Adrenal gland (tissue), 5 donors: ENCODE data around the gene SLC27A3.

Source experiments
- CTCF ChIP-seq, 6 experiments: fragments of 450-650 bp in 4 of 6; fragments of 200-600 bp in 2 of 6; sonication (generic) in 1 of 6; IDR thresholded peaks; 1 replicate in 5 of 6; 2 replicates in 1 of 6; pipeline versions ENCODE4 v1.5.1 to v1.8.0; 2016 to 2021; ENCODE audit warnings: antibody characterized with exemption in 6 of 6, mild to moderate bottlenecking in 2 of 6, moderate library complexity in 1 of 6
- POLR2A ChIP-seq, 2 donors: fragments of 450-650 bp; IDR thresholded peaks; one replicate each; pipeline ENCODE4 v1.6.1; 2017; ENCODE audit warnings: antibody characterized with exemption in 2 of 2, mild to moderate bottlenecking in 2 of 2, moderate library complexity in 1 of 2
- donor health status: DM: no; HTN: no; CAD: no.

GRCh38 chr1:153792631-153793041, 17.4 kb downstream of the SLC27A3 start:
- TF ChIP-seq CTCF (IDR thresholded peaks at IDR 0.05): no peak
- no peak for TF ChIP-seq POLR2A (IDR thresholded peaks at IDR 0.05)
